ENCODE data around the gene F9.

GRCh38 chrX:139506333-139506732 is 24.2 kb upstream of the F9 start:
- no peak for TF ChIP-seq ATF3 (IDR thresholded peaks at IDR 0.05)
- TF ChIP-seq, protein P1, sequence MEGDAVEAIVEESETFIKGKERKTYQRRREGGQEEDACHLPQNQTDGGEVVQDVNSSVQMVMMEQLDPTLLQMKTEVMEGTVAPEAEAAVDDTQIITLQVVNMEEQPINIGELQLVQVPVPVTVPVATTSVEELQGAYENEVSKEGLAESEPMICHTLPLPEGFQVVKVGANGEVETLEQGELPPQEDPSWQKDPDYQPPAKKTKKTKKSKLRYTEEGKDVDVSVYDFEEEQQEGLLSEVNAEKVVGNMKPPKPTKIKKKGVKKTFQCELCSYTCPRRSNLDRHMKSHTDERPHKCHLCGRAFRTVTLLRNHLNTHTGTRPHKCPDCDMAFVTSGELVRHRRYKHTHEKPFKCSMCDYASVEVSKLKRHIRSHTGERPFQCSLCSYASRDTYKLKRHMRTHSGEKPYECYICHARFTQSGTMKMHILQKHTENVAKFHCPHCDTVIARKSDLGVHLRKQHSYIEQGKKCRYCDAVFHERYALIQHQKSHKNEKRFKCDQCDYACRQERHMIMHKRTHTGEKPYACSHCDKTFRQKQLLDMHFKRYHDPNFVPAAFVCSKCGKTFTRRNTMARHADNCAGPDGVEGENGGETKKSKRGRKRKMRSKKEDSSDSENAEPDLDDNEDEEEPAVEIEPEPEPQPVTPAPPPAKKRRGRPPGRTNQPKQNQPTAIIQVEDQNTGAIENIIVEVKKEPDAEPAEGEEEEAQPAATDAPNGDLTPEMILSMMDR (IDR thresholded peaks at IDR 0.05 in 2 of 3, conservative IDR thresholded peaks at IDR 0.05 in 1 of 3; ENCODE audit: borderline replicate concordance in 1 of 3, insufficient read depth in 1 of 3, low read depth in 2 of 3, low read length in 2 of 3) = no peak
- TF ChIP-seq POLR2A (IDR thresholded peaks at IDR 0.05; ENCODE audit: borderline replicate concordance, extremely low read depth, insufficient read depth, insufficient read length) = no peak
- no peak for TF ChIP-seq JUND (IDR thresholded peaks at IDR 0.05)
- TF ChIP-seq POLR2AphosphoS5 (IDR thresholded peaks at IDR 0.05; ENCODE audit: low read depth, low read length) = no peak
- TF ChIP-seq RAD21 (IDR thresholded peaks at IDR 0.05; ENCODE audit: low read depth) = no peak
- no peak for TF ChIP-seq SP1 (IDR thresholded peaks at IDR 0.05; ENCODE audit: low read depth)
- TF ChIP-seq EZH2phosphoT487 (IDR thresholded peaks at IDR 0.05; ENCODE audit: borderline replicate concordance) = no peak
- TF ChIP-seq ZNF274 (IDR thresholded peaks at IDR 0.05; ENCODE audit: low read depth, low read length) = no peak
- TF ChIP-seq EGR1 (IDR thresholded peaks at IDR 0.05; ENCODE audit: low read depth) = no peak
- no peak for TF ChIP-seq FOSL1 (IDR thresholded peaks at IDR 0.05; ENCODE audit: low read depth)
- TF ChIP-seq EZH2 (IDR thresholded peaks at IDR 0.05) = no peak
- no peak for TF ChIP-seq SIN3A (IDR thresholded peaks at IDR 0.05; ENCODE audit: low read depth)
- no peak for TF ChIP-seq ELF1 (IDR thresholded peaks at IDR 0.05; ENCODE audit: borderline replicate concordance, low read depth)
